GM19240 (cell line): Measurements from ENCODE around the gene GPR173.

Source experiments
- DNase-seq: peaks from one replicate; pipeline ENCODE4 v3.0.0; 2011; ENCODE audit warnings: low spot score; ENCODE audit not compliant: insufficient read length

Gene GPR173

DNA sequence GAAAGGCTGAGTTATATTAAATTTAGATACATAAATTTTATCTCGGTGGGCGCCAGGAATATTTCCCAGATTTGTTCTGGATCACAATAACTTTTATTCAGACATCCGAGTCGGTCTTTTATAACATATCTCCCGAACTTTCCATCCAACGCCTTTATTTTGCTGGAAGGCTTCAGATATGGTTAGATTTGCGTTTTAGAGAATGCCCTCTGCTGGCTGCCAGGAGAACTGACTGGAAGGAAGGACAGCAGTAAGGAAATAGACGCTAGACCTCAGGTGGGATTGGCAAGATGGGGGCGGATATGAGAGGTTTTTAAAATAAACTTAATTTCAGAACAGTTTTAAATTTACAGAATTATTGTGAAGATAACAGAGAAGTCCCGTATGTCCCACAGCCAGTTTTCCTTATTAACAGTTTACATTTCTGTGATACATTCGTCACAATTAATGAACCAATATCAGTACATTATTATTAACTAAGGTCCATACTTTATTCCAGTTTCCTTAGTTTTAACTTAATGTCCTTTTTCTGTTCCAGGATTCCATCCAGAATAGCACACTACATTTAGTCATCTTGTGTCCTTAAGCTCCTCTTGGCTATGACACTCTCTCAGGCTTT lies 40.7 kb downstream of the GPR173 start:
- no peak for DNase-seq

GRCh38 chrX:53089925-53090324 lies 41.3 kb downstream of the GPR173 start:
- no peak for DNase-seq

GRCh38 chrX:53091354-53091753 lies 42.8 kb downstream of the GPR173 start:
- no peak for DNase-seq

DNA sequence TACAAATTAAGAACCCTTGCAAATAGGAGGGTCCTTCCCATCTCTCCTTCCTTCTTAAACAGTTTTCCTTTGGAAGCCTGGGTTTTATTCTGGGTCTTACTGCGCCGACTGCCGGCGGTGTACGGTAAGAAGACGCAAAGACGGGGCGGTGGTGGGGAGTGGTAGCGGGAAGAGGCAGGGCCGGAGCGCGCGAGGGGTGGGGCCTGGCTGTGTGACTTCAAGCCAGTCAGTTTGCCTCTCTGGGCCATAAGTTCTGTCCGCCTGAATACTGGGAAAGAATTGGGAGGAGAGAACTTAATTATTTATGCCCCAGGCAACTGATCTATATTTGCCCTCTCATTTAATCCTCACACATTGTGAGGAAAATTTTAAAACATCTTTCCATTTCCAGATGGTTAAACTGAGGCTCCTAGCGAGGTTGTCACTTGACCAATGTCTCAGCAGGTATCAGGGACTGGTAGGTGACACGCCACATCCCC lies 44.6 kb downstream of the GPR173 start:
- no peak for DNase-seq

DNA sequence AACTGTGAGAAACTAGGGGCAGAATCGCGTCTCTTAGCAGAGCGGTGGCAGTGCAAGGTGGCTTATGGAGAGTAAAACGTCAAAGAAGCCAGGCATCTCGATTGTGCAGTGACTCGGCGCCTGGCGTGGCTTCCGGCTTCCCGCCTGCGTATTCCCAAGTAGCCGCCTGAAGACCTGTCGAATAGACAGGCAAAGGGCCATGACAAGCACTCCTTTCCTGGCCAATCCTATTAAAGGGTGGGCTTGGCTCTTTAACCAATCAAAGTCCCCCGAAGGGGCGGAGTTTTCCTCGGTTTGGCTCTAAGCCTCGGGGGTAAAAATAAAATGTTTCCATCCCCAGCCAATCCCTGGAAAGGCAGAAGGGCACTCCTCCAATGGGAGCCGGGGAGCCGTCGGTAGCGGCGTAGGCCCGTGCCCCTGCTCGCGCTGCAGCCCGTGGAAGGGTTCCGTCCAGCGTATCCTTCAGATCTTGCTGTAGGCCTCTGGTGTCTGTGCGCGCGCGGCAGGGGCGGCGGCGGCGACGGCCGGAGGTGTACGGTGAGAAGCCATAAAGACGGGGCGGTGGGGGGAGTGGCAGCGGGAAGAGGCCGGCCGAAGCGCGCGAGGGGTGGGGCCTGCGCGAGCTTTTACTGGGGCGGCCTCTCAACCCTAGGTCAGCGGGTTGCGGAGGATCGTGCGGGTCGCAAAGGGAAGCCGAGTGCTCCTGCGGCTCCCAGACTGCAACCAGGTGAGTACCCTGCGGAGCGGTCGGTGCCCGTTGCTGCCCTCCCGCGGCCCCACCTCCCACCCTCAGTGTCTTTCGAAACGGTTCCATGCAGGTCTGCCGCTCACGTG lies 45.4 kb downstream of the GPR173 start, which contains the start of gene KANTR:
KANTR (plus strand) TSS at position 395 of the 834 bp plus-strand sequence. CDS start 30,131 bp downstream, outside the sequence.
- peak; percentile 45 for DNase-seq

DNA sequence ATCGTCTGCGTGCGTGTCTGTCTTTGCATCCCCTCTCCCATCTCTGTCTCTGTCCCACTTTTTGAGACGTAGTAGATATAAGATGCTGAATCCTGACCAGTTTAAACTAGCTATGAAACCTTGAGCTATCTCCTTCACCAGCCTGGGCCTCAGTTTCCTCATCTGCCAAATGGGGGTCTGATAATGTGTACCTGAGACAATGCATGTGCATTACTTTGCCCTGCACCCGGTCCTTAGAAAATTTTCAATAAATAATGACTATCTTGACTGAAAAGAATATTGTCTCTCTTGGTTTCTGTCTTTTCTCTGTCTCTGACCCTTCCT lies 46.0 kb downstream of the GPR173 start:
- DNase-seq = no peak

GRCh38 chrX:53095796-53096195 lies 47.2 kb downstream of the GPR173 start:
- no peak for DNase-seq

DNA sequence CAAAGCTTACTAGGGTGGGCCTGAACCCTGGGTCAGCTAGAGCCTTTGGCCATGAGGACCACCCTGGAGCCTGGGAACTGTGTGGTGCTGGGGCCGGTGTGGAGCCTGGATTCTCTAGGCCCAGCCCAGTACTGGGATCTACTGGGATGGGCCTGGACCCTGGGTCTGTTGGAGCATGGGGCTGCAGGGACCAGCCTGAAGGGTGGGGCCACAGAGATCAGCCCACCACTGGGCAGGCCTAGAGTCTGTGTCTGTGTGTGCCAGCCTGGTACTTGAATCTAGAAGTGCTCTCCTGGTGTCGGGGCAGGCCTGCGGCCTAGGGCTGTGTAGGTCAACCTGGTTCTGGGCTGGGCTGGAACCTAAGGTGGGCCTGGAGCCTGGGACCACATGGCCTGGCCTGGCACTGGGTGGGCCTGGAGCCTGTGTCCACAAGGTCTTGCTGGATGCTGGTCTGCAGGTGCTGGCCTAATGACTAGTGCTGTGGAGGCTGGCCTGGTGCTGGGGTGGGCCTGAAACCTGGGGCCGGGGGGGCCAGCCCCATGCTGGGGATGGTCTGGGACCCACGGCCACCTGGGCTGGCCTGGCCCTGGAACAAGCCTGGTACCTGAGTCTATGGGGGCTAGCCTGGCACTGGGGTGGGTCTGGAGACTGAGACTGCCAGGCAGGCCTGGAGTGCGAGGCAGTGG lies 66.4 kb downstream of the GPR173 start:
- no peak for DNase-seq

GRCh38 chrX:53115550-53115874 lies 66.9 kb downstream of the GPR173 start:
- DNase-seq = no peak

DNA sequence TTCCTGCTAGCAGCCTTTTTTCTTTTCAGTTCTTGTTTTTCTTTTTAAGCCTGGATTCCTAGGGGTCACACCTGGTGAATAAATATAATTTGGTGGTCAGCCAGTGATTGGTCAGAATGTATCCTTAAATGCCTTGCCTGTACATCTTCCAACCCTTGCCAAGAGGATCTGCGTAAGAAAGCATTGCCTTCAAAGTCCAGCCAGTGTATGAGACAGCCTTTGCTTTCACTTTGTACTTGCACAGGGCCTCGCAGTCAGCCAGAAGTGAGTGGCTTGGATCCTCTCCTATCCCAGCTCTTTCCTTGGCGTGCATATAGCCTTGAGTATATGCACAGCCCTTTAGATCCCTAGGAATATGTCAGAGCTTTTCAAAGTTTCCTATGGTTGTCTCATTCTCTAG lies 67.5 kb downstream of the GPR173 start:
- DNase-seq = no peak

- no peak for DNase-seq
These were observed 73.4 kb downstream of the GPR173 start for GRCh38 chrX:53122013-53122412.

DNA sequence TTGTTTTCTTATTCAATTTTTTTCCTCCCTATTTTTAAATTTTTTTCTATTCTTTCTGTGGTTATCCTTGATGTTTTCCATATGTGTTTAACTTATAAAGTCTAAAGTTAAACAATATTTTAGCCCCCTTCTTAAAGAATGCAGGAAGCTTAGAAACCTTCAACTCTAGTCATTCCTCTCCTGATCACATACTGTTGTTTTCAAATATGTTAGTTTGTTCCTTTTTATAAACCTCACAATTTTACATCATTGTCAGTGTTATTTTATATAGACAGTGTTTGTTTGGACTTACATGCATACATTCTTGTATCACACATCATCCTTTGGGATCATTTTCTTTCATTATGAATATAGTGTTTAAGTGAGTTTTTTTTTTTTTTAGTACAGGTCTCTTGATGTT lies 76.9 kb downstream of the GPR173 start:
- no peak for DNase-seq

DNA sequence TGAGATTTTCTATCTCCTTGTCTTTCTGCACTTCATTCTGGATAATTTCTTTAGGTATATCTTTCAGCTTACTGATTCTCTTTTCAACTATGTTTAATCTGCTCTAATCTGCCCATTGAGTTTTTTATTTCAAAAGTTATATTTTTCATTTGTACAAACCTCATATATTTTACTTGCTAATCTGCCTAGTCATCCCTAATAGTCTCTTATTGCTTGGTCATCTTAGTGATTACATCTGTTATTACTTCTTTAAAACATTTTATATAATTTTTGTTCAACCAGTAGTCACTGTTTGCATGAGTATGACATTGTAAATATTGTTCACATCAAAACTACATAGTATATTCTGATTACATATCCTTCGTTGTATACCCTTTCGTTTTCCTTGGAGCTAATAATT lies 77.8 kb downstream of the GPR173 start:
- no peak for DNase-seq

DNA sequence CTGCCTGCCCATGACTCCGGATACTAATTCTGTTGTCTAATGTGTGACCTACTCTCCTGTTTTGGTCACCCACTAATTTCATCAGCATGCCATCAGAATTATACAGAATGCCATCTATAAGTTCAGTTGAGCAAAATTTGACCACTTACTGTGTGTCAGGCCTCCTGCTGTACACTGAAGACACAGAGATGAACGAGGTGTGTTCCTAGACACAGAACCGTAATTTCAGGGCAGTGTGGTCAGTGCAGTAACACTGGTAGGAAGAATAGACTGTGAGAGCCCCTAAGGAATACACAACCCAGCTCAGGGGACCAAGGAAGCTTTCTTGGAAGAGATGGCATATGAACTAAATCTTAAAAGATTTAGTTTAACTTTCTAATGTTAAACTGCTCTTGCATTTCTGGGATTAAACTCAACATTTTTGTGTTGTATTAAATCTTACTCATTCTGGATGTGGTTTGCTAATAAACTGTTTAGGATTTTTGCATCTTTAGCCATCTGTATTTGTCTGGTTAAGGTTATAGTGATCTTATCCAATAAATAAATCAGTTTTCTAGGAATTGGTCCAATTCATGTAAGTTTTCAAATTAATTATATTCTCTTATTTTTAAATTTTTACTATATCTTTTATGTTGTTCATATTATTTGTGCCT lies 79.6 kb downstream of the GPR173 start:
- DNase-seq = no peak
